Esophagus muscularis mucosa (tissue), 4 donors: Measurements from ENCODE around the gene ZSCAN31.

Experiments used
- EP300 ChIP-seq: sonication (generic); formaldehyde crosslinking; IDR thresholded peaks from one replicate; pipeline ENCODE4 v1.6.1; 2017; ENCODE audit warnings: antibody characterized with exemption
- POLR2A ChIP-seq: fragments of 450-650 bp; IDR thresholded peaks from one replicate; pipeline ENCODE4 v1.6.1; 2017; ENCODE audit warnings: antibody characterized with exemption, moderate library complexity, mild to moderate bottlenecking, low read depth
- TF ChIP-seq, protein P1 (sequence below), 3 experiments: fragments of 200-600 bp in 2 of 3; fragments of 450-650 bp in 1 of 3; sonication (generic) in 2 of 3; IDR thresholded peaks; one replicate each; pipeline ENCODE4 v1.5.1; 2017 to 2019; ENCODE audit warnings: antibody characterized with exemption in 3 of 3, mild to moderate bottlenecking in 2 of 3, moderate library complexity in 1 of 3

GRCh38 chr6:28368522-28368921, 32.6 kb upstream of the ZSCAN31 start:
- TF ChIP-seq, protein P1, sequence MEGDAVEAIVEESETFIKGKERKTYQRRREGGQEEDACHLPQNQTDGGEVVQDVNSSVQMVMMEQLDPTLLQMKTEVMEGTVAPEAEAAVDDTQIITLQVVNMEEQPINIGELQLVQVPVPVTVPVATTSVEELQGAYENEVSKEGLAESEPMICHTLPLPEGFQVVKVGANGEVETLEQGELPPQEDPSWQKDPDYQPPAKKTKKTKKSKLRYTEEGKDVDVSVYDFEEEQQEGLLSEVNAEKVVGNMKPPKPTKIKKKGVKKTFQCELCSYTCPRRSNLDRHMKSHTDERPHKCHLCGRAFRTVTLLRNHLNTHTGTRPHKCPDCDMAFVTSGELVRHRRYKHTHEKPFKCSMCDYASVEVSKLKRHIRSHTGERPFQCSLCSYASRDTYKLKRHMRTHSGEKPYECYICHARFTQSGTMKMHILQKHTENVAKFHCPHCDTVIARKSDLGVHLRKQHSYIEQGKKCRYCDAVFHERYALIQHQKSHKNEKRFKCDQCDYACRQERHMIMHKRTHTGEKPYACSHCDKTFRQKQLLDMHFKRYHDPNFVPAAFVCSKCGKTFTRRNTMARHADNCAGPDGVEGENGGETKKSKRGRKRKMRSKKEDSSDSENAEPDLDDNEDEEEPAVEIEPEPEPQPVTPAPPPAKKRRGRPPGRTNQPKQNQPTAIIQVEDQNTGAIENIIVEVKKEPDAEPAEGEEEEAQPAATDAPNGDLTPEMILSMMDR (IDR thresholded peaks at IDR 0.05) = no peak
- TF ChIP-seq POLR2A (no peak), EP300 (no peak)
